ENCODE data around the gene RPS6KA6. TPM values are rescaled to one million over a fixed set of nuclear protein-coding genes. Genes with fewer than 3 reads are reported as not detected.
"Not testable (repeated sequence)": the region's sequence is repeated elsewhere in the genome, so short reads cannot be mapped to it uniquely, and the experiment has no call there.

Gene RPS6KA6
- total RNA-seq, 1 experiment from 2014 or later, result 22.1 TPM

- no peaks in the 10 kb centered on the region for H3K27me3 ChIP-seq (ENCODE audit: low read length)
- H3K36me3 ChIP-seq (ENCODE audit: insufficient read depth, low read length), result no peaks in the 10 kb centered on the region
- no peak overlapping the region for H3K4me2 ChIP-seq (ENCODE audit: low read depth, low read length, poor library complexity, severe bottlenecking)
- no peaks in the 10 kb centered on the region for H3K4me1 ChIP-seq (ENCODE audit: low read length)
- no peak for DNase-seq
- no peaks in the 10 kb centered on the region for H3K9me2 ChIP-seq (replicated peaks; ENCODE audit: insufficient read depth, low read length)
- H3K4me3 ChIP-seq (ENCODE audit: low read length), result no peak overlapping the region
- no peaks in the 10 kb centered on the region; the same call in 1 of the 2 replicates for H3K79me2 ChIP-seq (ENCODE audit: low read length)
- H4K20me1 ChIP-seq (ENCODE audit: insufficient read depth, low read depth, low read length), result no peaks in the 10 kb centered on the region
- peaks cover 13% of the 10 kb centered on the region for H3K9me3 ChIP-seq (ENCODE audit: low read length)
- H3K9ac ChIP-seq (ENCODE audit: low read length), result no peak overlapping the region
- H2AFZ ChIP-seq (ENCODE audit: low read length), result no peak overlapping the region
- no peak overlapping the region for H3K27ac ChIP-seq (ENCODE audit: low read length)
Measured at GRCh38 chrX:84123585-84123984, 64.4 kb downstream of the RPS6KA6 start.

GRCh38 chrX:84118769-84119168 is 69.2 kb downstream of the RPS6KA6 start:
- Histone ChIP-seq H3K4me2 (ENCODE audit: low read depth, low read length, poor library complexity, severe bottlenecking) (no peak overlapping the region), H3K9me3 (ENCODE audit: low read length) (peaks cover 3% of the 10 kb centered on the region; the same call in 1 of the 2 replicates), H3K27ac (ENCODE audit: low read length) (no peak overlapping the region), H2AFZ (ENCODE audit: low read length) (no peak overlapping the region), H3K36me3 (ENCODE audit: insufficient read depth, low read length) (peaks cover 1% of the 10 kb centered on the region; the same call in 1 of the 2 replicates), H3K4me1 (ENCODE audit: low read length) (no peaks in the 10 kb centered on the region), H3K9ac (ENCODE audit: low read length) (no peak overlapping the region), H3K9me2 (replicated peaks; ENCODE audit: insufficient read depth, low read length) (no peaks in the 10 kb centered on the region), H3K27me3 (ENCODE audit: low read length) (no peaks in the 10 kb centered on the region), H4K20me1 (ENCODE audit: insufficient read depth, low read depth, low read length) (no peaks in the 10 kb centered on the region), H3K4me3 (ENCODE audit: low read length) (no peak overlapping the region), H3K79me2 (ENCODE audit: low read length) (no peaks in the 10 kb centered on the region)
- no peak for DNase-seq

DNA sequence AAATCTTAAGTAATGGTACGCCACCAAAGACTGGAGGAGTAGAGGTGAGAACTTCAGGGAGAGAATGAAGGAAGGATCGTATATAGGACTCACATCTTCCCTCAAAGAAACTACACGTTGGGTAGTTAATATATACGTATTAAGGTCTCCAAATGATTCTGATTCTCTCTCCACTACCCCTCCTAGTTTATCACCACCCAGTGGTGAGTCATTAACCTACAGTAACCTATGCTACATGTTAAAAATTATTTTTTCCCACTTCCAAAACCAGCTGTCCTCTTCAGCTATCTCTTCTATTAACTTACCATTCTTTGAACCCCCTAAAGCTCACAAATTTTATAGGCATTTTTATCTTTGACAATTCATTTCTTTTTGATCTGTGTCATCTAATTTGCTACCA is 69.7 kb downstream of the RPS6KA6 start:
- no peak overlapping the region for H3K4me2 ChIP-seq (ENCODE audit: low read depth, low read length, poor library complexity, severe bottlenecking)
- no peaks in the 10 kb centered on the region for H3K27me3 ChIP-seq (ENCODE audit: low read length)
- no peaks in the 10 kb centered on the region for H3K9me2 ChIP-seq (replicated peaks; ENCODE audit: insufficient read depth, low read length)
- H2AFZ ChIP-seq (ENCODE audit: low read length), result no peak overlapping the region
- H3K27ac ChIP-seq (ENCODE audit: low read length), result no peak overlapping the region
- peaks cover 3% of the 10 kb centered on the region; the same call in 1 of the 2 replicates for H3K36me3 ChIP-seq (ENCODE audit: insufficient read depth, low read length)
- H3K4me1 ChIP-seq (ENCODE audit: low read length), result no peaks in the 10 kb centered on the region
- no peak overlapping the region for H3K9ac ChIP-seq (ENCODE audit: low read length)
- no peak for DNase-seq
- no peaks in the 10 kb centered on the region for H4K20me1 ChIP-seq (ENCODE audit: insufficient read depth, low read depth, low read length)
- H3K9me3 ChIP-seq (ENCODE audit: low read length), result 0 out of 2 replicates have a peak, but pooled peaks cover 3% of the 10 kb centered on the region
- no peaks in the 10 kb centered on the region; the same call in 1 of the 2 replicates for H3K79me2 ChIP-seq (ENCODE audit: low read length)
- no peak overlapping the region for H3K4me3 ChIP-seq (ENCODE audit: low read length)

DNA sequence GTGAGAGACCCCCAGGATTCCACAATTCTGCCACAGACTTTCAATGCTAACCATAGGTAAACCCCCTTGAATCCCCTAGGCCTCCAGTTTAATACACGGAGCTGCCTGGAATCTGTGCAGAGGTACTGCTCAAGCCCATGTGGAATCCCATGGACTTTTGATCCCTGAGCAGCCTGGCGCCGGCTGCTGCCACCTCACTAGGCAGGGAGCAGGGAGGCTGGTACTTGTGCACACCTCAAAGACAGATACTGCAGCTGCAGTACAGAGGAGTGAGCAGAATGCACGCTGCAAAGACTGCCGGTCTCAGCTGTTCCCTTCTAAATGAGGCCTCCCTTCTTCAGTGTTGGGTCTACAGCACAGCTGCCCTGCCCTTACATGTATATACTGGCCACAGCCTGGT is 79.4 kb downstream of the RPS6KA6 start:
- H3K4me3 ChIP-seq (ENCODE audit: low read length), result no peak overlapping the region

GRCh38 chrX:84099120-84099519 is 88.9 kb downstream of the RPS6KA6 start:
- H3K9ac ChIP-seq (ENCODE audit: low read length), result no peak overlapping the region
- no peak overlapping the region for H3K27ac ChIP-seq (ENCODE audit: low read length)
- no peaks in the 10 kb centered on the region for H3K79me2 ChIP-seq (ENCODE audit: low read length)
- 0 out of 2 replicates have a peak, but pooled peaks cover 3% of the 10 kb centered on the region for H3K9me3 ChIP-seq (ENCODE audit: low read length)
- H3K9me2 ChIP-seq (replicated peaks; ENCODE audit: insufficient read depth, low read length), result no peaks in the 10 kb centered on the region
- DNase-seq, result no peak
- H2AFZ ChIP-seq (ENCODE audit: low read length), result no peak overlapping the region
- H3K36me3 ChIP-seq (ENCODE audit: insufficient read depth, low read length), result 0 out of 2 replicates have a peak, but pooled peaks cover 6% of the 10 kb centered on the region
- no peaks in the 10 kb centered on the region for H4K20me1 ChIP-seq (ENCODE audit: insufficient read depth, low read depth, low read length)
- H3K27me3 ChIP-seq (ENCODE audit: low read length), result no peaks in the 10 kb centered on the region
- no peaks in the 10 kb centered on the region for H3K4me1 ChIP-seq (ENCODE audit: low read length)
- no peak overlapping the region for H3K4me3 ChIP-seq (ENCODE audit: low read length)
- H3K4me2 ChIP-seq (ENCODE audit: low read depth, low read length, poor library complexity, severe bottlenecking), result no peak overlapping the region

More for the DNA sequence above, 79.4 kb downstream of the RPS6KA6 start:
- no peaks in the 10 kb centered on the region for H3K4me1 ChIP-seq (ENCODE audit: low read length)
- no peaks in the 10 kb centered on the region for H4K20me1 ChIP-seq (ENCODE audit: insufficient read depth, low read depth, low read length)
- H3K79me2 ChIP-seq (ENCODE audit: low read length), result peaks cover 8% of the 10 kb centered on the region; the same call in 1 of the 2 replicates
- no peaks in the 10 kb centered on the region for H3K27me3 ChIP-seq (ENCODE audit: low read length)
- DNase-seq, result no peak
- no peak overlapping the region for H3K27ac ChIP-seq (ENCODE audit: low read length)
- H3K9me2 ChIP-seq (replicated peaks; ENCODE audit: insufficient read depth, low read length), result no peaks in the 10 kb centered on the region
- no peak overlapping the region for H3K9ac ChIP-seq (ENCODE audit: low read length)
- H2AFZ ChIP-seq (ENCODE audit: low read length), result no peak overlapping the region
- no peaks in the 10 kb centered on the region for H3K36me3 ChIP-seq (ENCODE audit: insufficient read depth, low read length)
- peaks cover 6% of the 10 kb centered on the region; the same call in 1 of the 2 replicates for H3K9me3 ChIP-seq (ENCODE audit: low read length)
- H3K4me2 ChIP-seq (ENCODE audit: low read depth, low read length, poor library complexity, severe bottlenecking), result no peak overlapping the region

- not testable (repeated sequence) for H3K4me1 ChIP-seq (ENCODE audit: low read length); H3K9me2 ChIP-seq (replicated peaks; ENCODE audit: insufficient read depth, low read length); H3K9me3 ChIP-seq (ENCODE audit: low read length); H3K79me2 ChIP-seq (ENCODE audit: low read length); H3K27ac ChIP-seq (ENCODE audit: low read length); H3K4me3 ChIP-seq (ENCODE audit: low read length); H2AFZ ChIP-seq (ENCODE audit: low read length); H3K4me2 ChIP-seq (ENCODE audit: low read depth, low read length, poor library complexity, severe bottlenecking); H3K27me3 ChIP-seq (ENCODE audit: low read length); H3K36me3 ChIP-seq (ENCODE audit: insufficient read depth, low read length); DNase-seq; H3K9ac ChIP-seq (ENCODE audit: low read length); H4K20me1 ChIP-seq (ENCODE audit: insufficient read depth, low read depth, low read length)
Measured at GRCh38 chrX:84079479-84080197, 108.4 kb downstream of the RPS6KA6 start.

DNA sequence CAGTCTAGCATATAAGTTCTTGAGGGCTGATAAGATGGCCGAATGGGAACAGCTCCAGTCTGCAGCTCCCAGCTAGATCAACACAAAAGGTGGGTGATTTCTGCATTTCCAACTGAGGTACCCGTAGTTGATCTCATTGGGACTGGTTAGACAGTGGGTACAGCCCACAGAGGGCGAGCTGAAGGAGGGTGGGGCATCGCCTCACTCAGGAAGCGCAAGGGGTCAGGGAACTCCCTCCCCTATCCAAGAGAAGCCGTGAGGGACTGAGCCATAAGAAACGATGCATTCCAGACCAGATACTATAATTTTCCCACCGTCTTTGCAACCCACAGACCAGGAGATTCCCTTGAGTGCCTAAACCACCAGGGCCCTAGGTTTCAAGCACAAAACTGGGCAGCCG is 109.0 kb downstream of the RPS6KA6 start:
- Histone ChIP-seq H4K20me1 (ENCODE audit: insufficient read depth, low read depth, low read length) (no peaks in the 10 kb centered on the region), H3K9me3 (ENCODE audit: low read length) (peaks cover 9% of the 10 kb centered on the region), H3K9ac (ENCODE audit: low read length) (no peak overlapping the region), H3K27me3 (ENCODE audit: low read length) (no peaks in the 10 kb centered on the region), H3K27ac (ENCODE audit: low read length) (no peak overlapping the region), H3K4me3 (ENCODE audit: low read length) (no peak overlapping the region), H3K9me2 (replicated peaks; ENCODE audit: insufficient read depth, low read length) (no peaks in the 10 kb centered on the region), H3K79me2 (ENCODE audit: low read length) (no peaks in the 10 kb centered on the region), H3K36me3 (ENCODE audit: insufficient read depth, low read length) (no peaks in the 10 kb centered on the region), H2AFZ (ENCODE audit: low read length) (no peak overlapping the region), H3K4me2 (ENCODE audit: low read depth, low read length, poor library complexity, severe bottlenecking) (no peak overlapping the region), H3K4me1 (ENCODE audit: low read length) (no peaks in the 10 kb centered on the region)
- DNase-seq, result no peak

DNA sequence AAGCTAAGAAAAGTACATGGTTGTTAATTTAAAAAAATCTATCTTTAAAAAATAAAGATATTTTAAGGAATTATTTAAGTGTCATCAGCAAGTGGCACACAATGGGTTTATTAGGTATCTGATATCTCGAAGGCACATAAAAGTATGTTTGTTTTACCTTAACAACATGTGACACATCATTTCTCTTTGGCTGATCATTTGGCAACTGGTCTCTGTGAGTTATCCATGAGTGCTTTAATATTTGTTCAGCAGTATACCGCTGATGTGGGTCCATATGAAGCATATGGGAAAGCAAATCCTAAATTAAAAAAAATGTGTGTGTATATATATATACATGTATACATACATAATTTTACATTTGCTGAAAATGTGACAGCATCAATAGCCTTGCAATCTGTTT is 123.2 kb downstream of the RPS6KA6 start:
- H3K27me3 ChIP-seq (ENCODE audit: low read length), result no peaks in the 10 kb centered on the region
- H3K9me3 ChIP-seq (ENCODE audit: low read length), result no peaks in the 10 kb centered on the region
- no peaks in the 10 kb centered on the region for H3K4me1 ChIP-seq (ENCODE audit: low read length)
- H2AFZ ChIP-seq (ENCODE audit: low read length), result no peak overlapping the region
- H3K9me2 ChIP-seq (replicated peaks; ENCODE audit: insufficient read depth, low read length), result no peaks in the 10 kb centered on the region
- H3K4me3 ChIP-seq (ENCODE audit: low read length), result no peak overlapping the region
- no peaks in the 10 kb centered on the region for H4K20me1 ChIP-seq (ENCODE audit: insufficient read depth, low read depth, low read length)
- no peaks in the 10 kb centered on the region for H3K36me3 ChIP-seq (ENCODE audit: insufficient read depth, low read length)
- no peak for DNase-seq
- H3K79me2 ChIP-seq (ENCODE audit: low read length), result no peaks in the 10 kb centered on the region
- H3K4me2 ChIP-seq (ENCODE audit: low read depth, low read length, poor library complexity, severe bottlenecking), result no peak overlapping the region
- no peak overlapping the region for H3K27ac ChIP-seq (ENCODE audit: low read length)
- no peak overlapping the region for H3K9ac ChIP-seq (ENCODE audit: low read length)
